ENCODE data around the gene UTY. TPM values are rescaled to one million over a fixed set of nuclear protein-coding genes. Genes with fewer than 3 reads are reported as not detected.

The UTY gene
- total and polyA plus RNA-seq, 9 of the 15 experiments (the other 6 are each of a cell fraction or from before 2014, with no cell fraction given): 0.09 TPM; not detected in 8

- no peak for TF ChIP-seq ZNF766 (CRISPR knock-in tag; conservative IDR thresholded peaks at IDR 0.05)
Measured at GRCh38 chrY:13493737-13494136, 13.9 kb upstream of the UTY start (continued).

DNA sequence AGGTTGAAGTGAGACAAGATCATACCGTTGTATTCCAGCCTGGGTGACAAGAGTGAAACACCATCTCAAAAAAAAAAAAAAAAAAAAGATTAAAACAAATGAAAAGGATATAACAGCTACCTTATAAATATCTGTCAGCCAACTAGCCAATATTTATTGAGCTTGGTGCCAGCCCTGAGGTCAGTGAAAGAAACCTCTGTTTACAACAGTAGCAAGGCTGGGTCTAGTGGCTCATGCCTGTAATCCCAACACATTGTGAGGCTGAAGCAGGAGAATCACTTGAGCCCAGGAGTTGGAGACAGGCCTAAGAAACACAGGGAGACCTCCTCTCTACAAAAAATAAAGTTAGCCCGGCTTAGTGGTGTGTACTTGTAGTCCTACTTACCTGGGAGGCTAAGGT lies 12.6 kb upstream of the UTY start:
- no TSS peak for BruUV-seq (replicated peaks)
- no peaks in the 10 kb centered on the region for H3K36me3 ChIP-seq (ENCODE audit: control insufficient read depth, insufficient read depth, low read length)
- H3K4me1 ChIP-seq (replicated peaks in 1 of 2; ENCODE audit: control insufficient read depth in 2 of 2, insufficient read depth in 2 of 2, low read length in 2 of 2): no peaks in the 10 kb centered on the region
- no peak for FAIRE-seq
- H3K4me2 ChIP-seq (ENCODE audit: insufficient read depth, low read length): no peak overlapping the region
- H4K20me1 ChIP-seq (replicated peaks; ENCODE audit: control insufficient read depth, insufficient read depth, low read length): no peaks in the 10 kb centered on the region
- CTCF ChIA-PET (ENCODE audit: low intra/inter-chr PET ratio): no interaction called here
- H3K9ac ChIP-seq (ENCODE audit: insufficient read depth in 1 of 2, low read depth in 2 of 2, low read length in 2 of 2): no peak overlapping the region
- in situ Hi-C loops (cut with MboI): no loop called here
- H2AFZ ChIP-seq (ENCODE audit: low read depth, low read length): no peak overlapping the region
- intact Hi-C loops (cut with micrococcal nuclease): no loop called here
- POLR2A ChIA-PET: no interaction called here
- H3K4me3 ChIP-seq: no peak overlapping the region
- no peaks in the 10 kb centered on the region for H3K79me2 ChIP-seq (ENCODE audit: control insufficient read depth, insufficient read depth, low read length)
- no peak for TF ChIP-seq CBX5 (IDR thresholded peaks at IDR 0.05; ENCODE audit: borderline replicate concordance, low read depth)
- no peak for TF ChIP-seq MED1 (CRISPR knock-in tag; IDR thresholded peaks at IDR 0.05; ENCODE audit: borderline replicate concordance)
- TF ChIP-seq PHF21A (IDR thresholded peaks at IDR 0.05; ENCODE audit: borderline replicate concordance, low read depth): no peak
- no peaks in the 10 kb centered on the region for H3K9me1 ChIP-seq (ENCODE audit: control insufficient read depth, insufficient read depth, low read length)
- no peak for ATAC-seq
- no peaks in the 10 kb centered on the region for H3K9me3 ChIP-seq (replicated peaks; ENCODE audit: control insufficient read depth, insufficient read depth, low read depth, low read length)
- no CpG with 5 or more reads among the region's 2 CpGs for WGBS (ENCODE audit: insufficient coverage, low coverage, missing lambda C conversion rate)
- no peaks in the 10 kb centered on the region for H3K27me3 ChIP-seq (ENCODE audit: control insufficient read depth in 2 of 2, insufficient read depth in 2 of 2, low read length in 2 of 2)
- no peak for DNase-seq (ENCODE audit: extremely low read depth in 1 of 4, low spot score in 3 of 4)
- no peak overlapping the region for H3K27ac ChIP-seq (ENCODE audit: extremely low read depth, low read depth, low read length)

GRCh38 chrY:13488738-13489137 lies 8.9 kb upstream of the UTY start:
- Histone ChIP-seq H3K4me3 (no peak overlapping the region), H3K9ac (ENCODE audit: insufficient read depth in 1 of 2, low read depth in 2 of 2, low read length in 2 of 2) (no peak overlapping the region), H3K79me2 (ENCODE audit: control insufficient read depth, insufficient read depth, low read length) (no peaks in the 10 kb centered on the region), H2AFZ (ENCODE audit: low read depth, low read length) (no peak overlapping the region), H3K36me3 (ENCODE audit: control insufficient read depth, insufficient read depth, low read length) (no peaks in the 10 kb centered on the region), H3K27me3 (ENCODE audit: control insufficient read depth in 2 of 2, insufficient read depth in 2 of 2, low read length in 2 of 2) (no peaks in the 10 kb centered on the region), H3K9me1 (ENCODE audit: control insufficient read depth, insufficient read depth, low read length) (no peaks in the 10 kb centered on the region), H4K20me1 (replicated peaks; ENCODE audit: control insufficient read depth, insufficient read depth, low read length) (no peaks in the 10 kb centered on the region), H3K4me2 (ENCODE audit: insufficient read depth, low read length) (no peak overlapping the region), H3K4me1 (replicated peaks in 1 of 2; ENCODE audit: control insufficient read depth in 2 of 2, insufficient read depth in 2 of 2, low read length in 2 of 2) (no peaks in the 10 kb centered on the region), H3K27ac (ENCODE audit: extremely low read depth, low read depth, low read length) (no peak overlapping the region), H3K9me3 (replicated peaks; ENCODE audit: control insufficient read depth, insufficient read depth, low read depth, low read length) (no peaks in the 10 kb centered on the region)
- CTCF ChIA-PET (ENCODE audit: low intra/inter-chr PET ratio): no interaction called here
- no TSS peak for BruUV-seq (replicated peaks)
- FAIRE-seq (no peak), ATAC-seq (no peak), DNase-seq (ENCODE audit: extremely low read depth in 1 of 4, low spot score in 3 of 4) (no peak)
- in situ Hi-C loops (cut with MboI): no loop called here
- intact Hi-C loops (cut with micrococcal nuclease): no loop called here
- POLR2A ChIA-PET: no interaction called here
- no peak for TF ChIP-seq CBX1 (IDR thresholded peaks at IDR 0.05; ENCODE audit: low read depth)
- no CpG with 5 or more reads among the region's 1 CpG for WGBS (ENCODE audit: insufficient coverage, low coverage, missing lambda C conversion rate)
